GM12865 (cell line): ENCODE data around the gene EPC2.

Experiments
- DNase-seq: peaks from one replicate; pipeline ENCODE4 v3.0.0; 2010; ENCODE audit warnings: low read depth
- H3K4me3 ChIP-seq: 2 replicates; pipeline ENCODE4 v1.5.1; 2011; ENCODE audit warnings: mild to moderate bottlenecking, low read depth, low read length, control low read depth
- CTCF ChIP-seq: IDR thresholded peaks from 2 replicates; pipeline ENCODE4 v1.5.1; 2011; ENCODE audit warnings: low read length, control low read depth, low read depth, inconsistent platforms; ENCODE audit not compliant: insufficient read depth; ENCODE audit errors: missing control alignments

EPC2 gene

GRCh38 chr2:148640767-148641166 lies 3.8 kb upstream of the EPC2 start:
- no peak overlapping the region for H3K4me3 ChIP-seq
- DNase-seq = no peak
- no peak for TF ChIP-seq CTCF

GRCh38 chr2:148642112-148642744 lies 2.3 kb upstream of the EPC2 start:
- no peak for TF ChIP-seq CTCF
- no peak overlapping the region for H3K4me3 ChIP-seq
- no peak for DNase-seq

GRCh38 chr2:148642891-148643416 lies 1.6 kb upstream of the EPC2 start:
- no peak overlapping the region for H3K4me3 ChIP-seq
- no peak for TF ChIP-seq CTCF
- DNase-seq = peak; percentile 9

GRCh38 chr2:148643421-148643820 lies 1.1 kb upstream of the EPC2 start:
- peak; percentile 79 for DNase-seq
- H3K4me3 ChIP-seq = peak overlapping the region; percentile 94
- no peak for TF ChIP-seq CTCF

- H3K4me3 ChIP-seq = peak overlapping the region; percentile 94
- TF ChIP-seq CTCF = peak; percentile 27
- DNase-seq = peak; percentile 92
These were observed 460 bp downstream of the EPC2 start for GRCh38 chr2:148644883-148645538.

GRCh38 chr2:148645539-148646230 lies 1.1 kb downstream of the EPC2 start:
- no peak for TF ChIP-seq CTCF
- peak overlapping the region; percentile 94 for H3K4me3 ChIP-seq
- peak; percentile 90 for DNase-seq
